GM18508 (cell line): Measurements from ENCODE around the gene AGO3.
"Not testable (repeated sequence)": the region's sequence is repeated elsewhere in the genome, so short reads cannot be mapped to it uniquely, and the experiment has no call there.

Experiments
- ATAC-seq: cut with Tn5 transposase; IDR thresholded peaks from one replicate; pipeline ENCODE4 v1.9.1; 2021; ENCODE audit warnings: moderate number of reproducible peaks; ENCODE audit not compliant: insufficient read depth, unreplicated experiment

AGO3 gene

DNA sequence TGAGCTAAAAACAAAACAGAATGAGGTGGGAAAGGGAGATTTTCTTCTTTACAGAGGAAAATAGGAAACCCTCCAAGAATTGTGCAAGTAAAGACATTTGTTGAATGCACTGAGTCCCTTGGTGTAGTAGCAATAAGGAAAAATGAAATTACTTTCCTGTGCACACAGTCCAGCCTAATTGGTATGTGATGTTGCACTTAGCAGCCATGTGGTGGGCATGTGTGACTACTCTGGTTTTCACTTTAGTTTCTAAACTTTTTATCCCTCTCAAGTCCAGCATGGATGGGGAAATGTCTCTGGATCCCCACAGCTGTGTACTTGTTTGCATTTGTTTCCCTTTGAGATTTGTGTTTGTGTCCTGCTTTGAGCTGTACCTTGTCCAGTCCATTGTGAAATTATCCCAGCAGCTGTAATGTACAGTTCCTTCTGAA is 7.1 kb upstream of the AGO3 start:
- ATAC-seq: no peak

GRCh38 chr1:35924838-35925237 is 6.1 kb upstream of the AGO3 start:
- no peak for ATAC-seq

- no peak for ATAC-seq
These were observed 5.2 kb upstream of the AGO3 start for GRCh38 chr1:35925741-35926140.

- ATAC-seq: no peak
These were observed 3.4 kb upstream of the AGO3 start for GRCh38 chr1:35927472-35927871.

- no peak for ATAC-seq
These were observed 944 bp upstream of the AGO3 start for GRCh38 chr1:35929730-35930592.

GRCh38 chr1:35931446-35932157 is 697 bp downstream of the AGO3 start:
- no peak for ATAC-seq

- no peak for ATAC-seq
These were observed 1.3 kb downstream of the AGO3 start for GRCh38 chr1:35932158-35932636.

GRCh38 chr1:35932941-35933340 is 2.0 kb downstream of the AGO3 start:
- no peak for ATAC-seq

GRCh38 chr1:35935442-35936388 is 4.8 kb downstream of the AGO3 start:
- ATAC-seq: no peak

GRCh38 chr1:35936838-35937237 is 5.9 kb downstream of the AGO3 start:
- no peak for ATAC-seq

GRCh38 chr1:35939484-35939883 is 8.6 kb downstream of the AGO3 start:
- no peak for ATAC-seq

DNA sequence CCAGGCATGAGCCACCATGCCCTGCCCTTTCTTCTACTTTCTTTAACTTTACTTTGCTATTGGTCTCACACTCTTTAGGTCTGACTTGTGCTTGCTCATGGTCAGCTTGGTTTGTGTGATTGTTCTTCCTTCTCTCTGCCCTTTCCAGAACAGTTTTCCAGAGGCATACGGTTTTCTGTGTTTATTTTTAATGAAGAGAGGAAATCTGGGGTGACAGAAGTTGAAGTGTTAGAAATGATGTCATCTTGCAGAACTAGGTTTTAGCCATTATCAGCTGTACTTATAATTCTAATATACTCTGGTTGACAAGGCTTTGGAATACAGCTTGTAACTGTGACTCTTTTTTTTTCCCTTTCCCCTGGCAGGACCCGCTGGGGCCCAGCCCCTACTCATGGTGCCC is 14.4 kb downstream of the AGO3 start:
- ATAC-seq: no peak

DNA sequence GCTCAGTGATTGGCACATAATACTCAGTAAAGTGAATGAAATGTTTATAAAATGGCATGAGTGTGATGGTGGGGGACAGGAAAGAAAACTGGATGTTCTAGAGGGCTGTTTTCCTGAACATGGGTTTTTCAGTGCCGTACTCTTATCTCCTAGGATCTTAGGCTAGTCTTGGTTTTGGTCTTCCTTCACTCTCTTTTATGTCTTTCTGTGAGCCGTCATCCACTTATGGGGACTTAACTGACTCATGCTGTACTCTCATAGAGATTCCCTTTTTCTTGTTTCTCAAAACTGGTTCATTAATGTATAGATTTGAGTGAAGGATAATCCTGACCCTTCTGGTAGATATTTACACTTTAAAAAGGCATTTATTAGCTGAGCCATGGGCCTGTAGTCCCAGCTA is 16.6 kb downstream of the AGO3 start:
- no peak for ATAC-seq

- ATAC-seq: no peak
These were observed 27.7 kb downstream of the AGO3 start for GRCh38 chr1:35958558-35958957.

- no peak for ATAC-seq
These were observed 28.4 kb downstream of the AGO3 start for GRCh38 chr1:35959304-35959703.

DNA sequence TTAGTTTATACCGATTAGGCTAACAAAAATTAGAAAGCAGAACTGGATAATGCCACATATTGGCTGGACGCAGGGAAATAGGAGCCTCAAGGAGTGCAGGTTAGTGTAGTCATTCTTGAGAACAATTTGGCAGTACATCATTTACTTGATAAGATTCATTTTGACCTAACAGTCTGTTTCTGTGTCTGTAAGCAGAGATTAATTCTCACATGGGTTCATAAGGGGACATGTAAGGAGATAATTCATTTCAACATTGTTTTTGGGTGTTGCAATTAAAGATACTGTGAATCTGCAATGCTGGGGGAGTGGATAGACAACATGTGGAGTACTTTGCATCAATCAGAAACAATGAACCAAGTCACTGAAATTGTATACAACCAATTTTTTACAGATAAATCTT is 32.0 kb downstream of the AGO3 start:
- ATAC-seq: no peak

GRCh38 chr1:35964277-35964676 is 33.4 kb downstream of the AGO3 start:
- ATAC-seq: not testable (repeated sequence)

- ATAC-seq: no peak
These were observed 37.5 kb downstream of the AGO3 start for GRCh38 chr1:35968396-35968795.

DNA sequence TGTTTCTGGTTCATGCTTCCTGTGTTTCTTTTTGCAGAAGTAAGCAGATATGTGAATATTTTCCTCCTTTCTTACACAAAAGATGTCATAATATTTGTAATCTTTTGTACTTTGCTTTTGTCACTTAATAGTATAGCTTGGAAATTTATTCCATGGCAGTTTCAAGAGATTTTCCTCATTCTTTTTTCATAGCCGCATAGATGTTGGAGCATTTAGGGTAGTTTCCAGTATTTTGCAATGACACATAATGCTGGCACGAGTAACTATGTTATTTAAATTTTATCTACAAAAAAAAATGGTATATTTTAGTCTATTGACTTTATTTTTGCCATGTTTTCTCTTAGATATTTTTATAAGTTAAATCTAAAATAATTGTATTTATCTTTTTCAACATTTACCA is 40.7 kb downstream of the AGO3 start:
- ATAC-seq: no peak

DNA sequence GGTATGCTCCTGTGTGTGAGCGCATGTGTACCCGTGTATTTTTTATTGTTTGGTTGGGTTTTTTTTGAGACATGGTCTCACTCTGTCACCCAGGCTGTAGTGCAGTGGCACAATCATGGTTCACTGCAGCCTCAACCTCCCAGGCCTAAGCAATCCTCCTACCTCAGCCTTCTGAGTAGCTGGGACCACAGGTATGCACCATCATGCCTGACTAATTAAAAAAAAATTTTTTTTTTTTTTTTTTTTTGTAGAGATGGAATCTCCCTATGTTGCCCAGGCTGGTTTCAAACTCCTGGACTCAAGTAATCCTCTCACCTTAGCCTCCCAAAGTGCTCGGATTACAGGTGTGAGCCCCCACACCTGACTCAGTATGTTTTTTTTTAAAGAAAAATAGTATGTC is 41.7 kb downstream of the AGO3 start:
- ATAC-seq: not testable (repeated sequence)
